Progenitor cell of endocrine pancreas (in vitro differentiated cells): ENCODE results near the gene SGSM1. TPM values are rescaled to one million over a fixed set of nuclear protein-coding genes. Genes with fewer than 3 reads are reported as not detected.
A peak's percentile ranks its signal among the peaks of the same experiment; 100 is the strongest.

Source experiments
- DNase-seq: peaks from one replicate; pipeline ENCODE4 v3.0.0; 2021; ENCODE audit warnings: low spot score; ENCODE audit not compliant: unreplicated experiment
- H3K27ac Mint-ChIP-seq: 2 replicates; pipeline ENCODE4 v1.8.0; 2021; ENCODE audit warnings: mild to moderate bottlenecking, moderate library complexity, mixed read lengths
- H3K27me3 Mint-ChIP-seq: 2 replicates; pipeline ENCODE4 v1.8.0; 2021; ENCODE audit warnings: mixed read lengths
- H3K36me3 Mint-ChIP-seq: 2 replicates; pipeline ENCODE4 v1.8.0; 2022; ENCODE audit warnings: mixed read lengths; ENCODE audit not compliant: insufficient read depth
- H3K4me1 Mint-ChIP-seq: 2 replicates; pipeline ENCODE4 v1.8.0; 2021; ENCODE audit warnings: low read depth, mixed read lengths
- H3K4me3 Mint-ChIP-seq: 2 replicates; pipeline ENCODE4 v1.8.0; 2021; ENCODE audit warnings: low read depth, mild to moderate bottlenecking, moderate library complexity, mixed read lengths
- H3K9me3 Mint-ChIP-seq: 2 replicates; pipeline ENCODE4 v1.8.0; 2021; ENCODE audit warnings: low read depth, mixed read lengths
- total RNA-seq: library from RNA; stranded (reverse); gene quantifications from 2 replicates; pipeline ENCODE4 v1.2.1, GENCODE V29; 2021
- TF ChIP-seq, protein P1 (sequence below): fragments of 200-600 bp; sonication (generic); IDR thresholded peaks from one replicate; pipeline ENCODE4 v1.5.0; 2021; ENCODE audit warnings: antibody characterized with exemption, mild to moderate bottlenecking; ENCODE audit not compliant: unreplicated experiment

The SGSM1 gene
- total RNA-seq, 1 donor from 2014 or later = 3.9 TPM

GRCh38 chr22:24823787-24824186, 17.8 kb downstream of the SGSM1 start:
- TF ChIP-seq, protein P1, sequence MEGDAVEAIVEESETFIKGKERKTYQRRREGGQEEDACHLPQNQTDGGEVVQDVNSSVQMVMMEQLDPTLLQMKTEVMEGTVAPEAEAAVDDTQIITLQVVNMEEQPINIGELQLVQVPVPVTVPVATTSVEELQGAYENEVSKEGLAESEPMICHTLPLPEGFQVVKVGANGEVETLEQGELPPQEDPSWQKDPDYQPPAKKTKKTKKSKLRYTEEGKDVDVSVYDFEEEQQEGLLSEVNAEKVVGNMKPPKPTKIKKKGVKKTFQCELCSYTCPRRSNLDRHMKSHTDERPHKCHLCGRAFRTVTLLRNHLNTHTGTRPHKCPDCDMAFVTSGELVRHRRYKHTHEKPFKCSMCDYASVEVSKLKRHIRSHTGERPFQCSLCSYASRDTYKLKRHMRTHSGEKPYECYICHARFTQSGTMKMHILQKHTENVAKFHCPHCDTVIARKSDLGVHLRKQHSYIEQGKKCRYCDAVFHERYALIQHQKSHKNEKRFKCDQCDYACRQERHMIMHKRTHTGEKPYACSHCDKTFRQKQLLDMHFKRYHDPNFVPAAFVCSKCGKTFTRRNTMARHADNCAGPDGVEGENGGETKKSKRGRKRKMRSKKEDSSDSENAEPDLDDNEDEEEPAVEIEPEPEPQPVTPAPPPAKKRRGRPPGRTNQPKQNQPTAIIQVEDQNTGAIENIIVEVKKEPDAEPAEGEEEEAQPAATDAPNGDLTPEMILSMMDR = no peak
- H3K27ac Mint-ChIP-seq = peak overlapping the region; percentile 56
- no peak for DNase-seq
- no peaks in the 10 kb centered on the region for H3K36me3 Mint-ChIP-seq
- H3K27me3 Mint-ChIP-seq = peaks cover 34% of the 10 kb centered on the region
- H3K4me1 Mint-ChIP-seq = peaks cover 18% of the 10 kb centered on the region
- H3K9me3 Mint-ChIP-seq = no peaks in the 10 kb centered on the region
- no peak overlapping the region for H3K4me3 Mint-ChIP-seq

GRCh38 chr22:24824250-24824649, 18.2 kb downstream of the SGSM1 start:
- Mint-ChIP-seq H3K27ac (peak overlapping the region; percentile 56), H3K9me3 (no peaks in the 10 kb centered on the region), H3K27me3 (peaks cover 37% of the 10 kb centered on the region), H3K36me3 (no peaks in the 10 kb centered on the region), H3K4me3 (no peak overlapping the region), H3K4me1 (peaks cover 21% of the 10 kb centered on the region)
- DNase-seq = no peak
- TF ChIP-seq, protein P1 = no peak

GRCh38 chr22:24824915-24825314, 18.9 kb downstream of the SGSM1 start:
- peaks cover 19% of the 10 kb centered on the region for H3K4me1 Mint-ChIP-seq
- no peaks in the 10 kb centered on the region for H3K36me3 Mint-ChIP-seq
- no peaks in the 10 kb centered on the region for H3K9me3 Mint-ChIP-seq
- peaks cover 44% of the 10 kb centered on the region for H3K27me3 Mint-ChIP-seq
- TF ChIP-seq, protein P1 = no peak
- DNase-seq = no peak
- no peak overlapping the region for H3K27ac Mint-ChIP-seq
- H3K4me3 Mint-ChIP-seq = no peak overlapping the region

GRCh38 chr22:24826710-24827285, 20.8 kb downstream of the SGSM1 start:
- Mint-ChIP-seq H3K4me1 (peaks cover 17% of the 10 kb centered on the region), H3K36me3 (no peaks in the 10 kb centered on the region), H3K27ac (peak overlapping the region; percentile 76), H3K4me3 (no peak overlapping the region), H3K9me3 (no peaks in the 10 kb centered on the region), H3K27me3 (peaks cover 53% of the 10 kb centered on the region)
- TF ChIP-seq, protein P1 = no peak
- no peak for DNase-seq

GRCh38 chr22:24827296-24827695, 21.3 kb downstream of the SGSM1 start:
- TF ChIP-seq, protein P1 = no peak
- peak overlapping the region; percentile 76 for H3K27ac Mint-ChIP-seq
- peaks cover 56% of the 10 kb centered on the region for H3K27me3 Mint-ChIP-seq
- DNase-seq = peak; percentile 61
- no peak overlapping the region for H3K4me3 Mint-ChIP-seq
- H3K36me3 Mint-ChIP-seq = no peaks in the 10 kb centered on the region
- H3K9me3 Mint-ChIP-seq = no peaks in the 10 kb centered on the region
- H3K4me1 Mint-ChIP-seq = peaks cover 17% of the 10 kb centered on the region
